NCI-H2107 treated with DMSO at 0.1 percent for 48 hours (cell line): ENCODE data around the gene MS4A2.
"Not testable (repeated sequence)": the region's sequence is repeated elsewhere in the genome, so short reads cannot be mapped to it uniquely, and the experiment has no call there.

Experiments used
- DNase-seq: peaks from one replicate; lab custom pipeline; 2025; ENCODE audit not compliant: unreplicated experiment; lab: John Stamatoyannopoulos, UW

The MS4A2 gene

DNA sequence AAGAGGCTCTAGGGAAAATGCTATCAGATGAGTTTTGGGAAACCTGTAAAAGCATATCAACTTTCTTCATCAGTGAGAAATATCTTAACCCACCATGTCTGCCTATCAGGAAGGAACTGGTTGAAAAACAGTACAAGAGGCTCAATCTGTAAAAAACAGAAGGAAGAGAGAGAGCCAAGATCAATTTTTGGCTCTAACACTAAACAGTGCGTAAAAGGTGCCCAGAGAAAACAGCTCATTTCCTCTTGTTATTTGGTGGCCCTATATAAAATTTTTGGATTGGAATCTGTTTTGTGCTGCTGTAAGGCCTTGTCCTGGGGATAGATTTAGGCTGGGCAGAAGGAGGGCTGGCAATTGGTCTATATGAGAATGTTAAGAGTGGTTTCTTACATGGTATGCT lies 12.1 kb downstream of the MS4A2 start:
- no peak for DNase-seq

DNA sequence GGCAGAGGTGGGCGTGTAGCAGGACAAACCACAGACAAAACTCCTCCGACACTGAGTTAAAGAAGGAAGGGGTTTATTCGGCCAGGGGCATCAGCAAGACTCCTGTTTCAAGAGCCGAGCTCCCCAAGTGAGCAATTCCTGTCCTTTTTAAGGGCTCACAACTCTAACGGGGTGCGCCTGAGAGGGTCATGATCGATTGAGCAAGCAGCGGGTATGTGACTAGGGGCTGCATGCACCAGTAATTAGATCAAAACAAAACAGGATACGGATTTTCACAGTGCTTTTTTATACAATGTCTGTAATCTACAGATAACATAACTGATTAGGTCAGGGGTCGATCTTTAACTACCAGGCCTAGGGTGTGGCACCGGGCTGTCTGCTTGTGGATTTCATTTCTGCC lies 12.9 kb downstream of the MS4A2 start:
- not testable (repeated sequence) for DNase-seq

DNA sequence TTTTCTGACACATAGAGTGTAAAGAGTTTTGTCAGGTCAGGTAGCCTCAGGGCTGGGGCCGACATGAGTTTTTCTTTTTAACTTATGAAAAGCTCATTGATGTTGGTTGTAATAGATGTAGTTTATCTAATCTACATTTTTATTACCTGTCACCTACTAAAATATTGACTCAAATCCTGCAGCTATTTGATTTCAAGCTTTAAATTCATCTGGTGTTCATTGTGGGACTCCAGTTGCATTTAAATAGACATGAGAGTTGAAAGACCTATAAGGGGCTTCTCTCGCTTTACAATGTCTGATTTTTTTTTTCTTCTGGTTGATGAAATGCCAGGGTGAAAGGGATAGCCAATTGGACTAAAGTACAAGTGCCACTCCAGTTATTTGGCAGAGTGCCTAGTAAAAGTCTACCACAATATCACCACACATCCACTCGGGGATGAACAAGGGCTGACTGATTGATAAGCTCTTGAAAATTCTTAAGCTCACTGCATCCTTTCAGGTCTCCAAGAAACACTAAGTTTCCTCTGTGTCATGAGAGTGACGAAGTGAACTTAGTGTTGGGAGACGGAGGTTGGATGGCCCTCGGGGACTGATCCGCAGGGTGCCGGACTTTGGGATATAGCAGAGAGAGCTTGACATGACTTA lies 16.1 kb downstream of the MS4A2 start:
- DNase-seq: not testable (repeated sequence)

DNA sequence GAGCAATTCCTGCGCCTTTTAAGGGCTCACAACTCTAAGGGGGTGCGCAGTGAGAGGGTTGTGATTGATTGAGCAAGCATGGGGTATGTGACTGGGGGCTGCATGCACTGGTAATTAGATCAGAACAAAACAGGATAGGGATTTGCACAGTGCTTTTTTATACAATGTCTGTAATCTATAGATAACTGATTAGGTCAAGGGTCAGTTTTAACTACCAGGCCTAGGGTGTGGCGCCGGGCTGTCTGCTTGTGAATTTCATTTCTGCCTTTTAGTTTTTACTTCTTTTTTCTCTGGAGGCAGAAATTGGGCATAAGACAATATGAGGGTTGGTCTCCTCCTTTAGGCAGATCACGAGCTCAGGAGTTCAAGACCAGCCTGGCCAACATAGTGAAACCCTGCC lies 20.2 kb downstream of the MS4A2 start:
- not testable (repeated sequence) for DNase-seq

DNA sequence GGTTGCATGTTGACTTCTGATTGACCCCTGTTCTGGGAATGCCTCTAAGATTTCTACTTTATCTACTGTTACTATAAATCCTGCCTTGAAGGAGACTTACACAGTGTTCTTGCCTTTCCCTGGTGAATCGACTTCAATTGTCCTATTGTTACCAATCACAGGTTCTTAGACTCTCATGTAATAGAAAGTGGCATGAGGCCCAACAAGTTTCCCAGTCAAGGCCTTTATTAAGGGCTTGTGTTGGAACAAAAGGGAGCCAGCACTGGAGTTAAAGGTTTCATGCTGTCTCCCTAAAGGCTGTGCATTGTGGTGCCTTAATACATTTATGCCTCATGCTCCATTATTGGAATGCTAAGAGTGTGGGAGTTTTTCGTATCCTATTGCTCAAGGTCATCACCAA lies 23.3 kb downstream of the MS4A2 start:
- no peak for DNase-seq

DNA sequence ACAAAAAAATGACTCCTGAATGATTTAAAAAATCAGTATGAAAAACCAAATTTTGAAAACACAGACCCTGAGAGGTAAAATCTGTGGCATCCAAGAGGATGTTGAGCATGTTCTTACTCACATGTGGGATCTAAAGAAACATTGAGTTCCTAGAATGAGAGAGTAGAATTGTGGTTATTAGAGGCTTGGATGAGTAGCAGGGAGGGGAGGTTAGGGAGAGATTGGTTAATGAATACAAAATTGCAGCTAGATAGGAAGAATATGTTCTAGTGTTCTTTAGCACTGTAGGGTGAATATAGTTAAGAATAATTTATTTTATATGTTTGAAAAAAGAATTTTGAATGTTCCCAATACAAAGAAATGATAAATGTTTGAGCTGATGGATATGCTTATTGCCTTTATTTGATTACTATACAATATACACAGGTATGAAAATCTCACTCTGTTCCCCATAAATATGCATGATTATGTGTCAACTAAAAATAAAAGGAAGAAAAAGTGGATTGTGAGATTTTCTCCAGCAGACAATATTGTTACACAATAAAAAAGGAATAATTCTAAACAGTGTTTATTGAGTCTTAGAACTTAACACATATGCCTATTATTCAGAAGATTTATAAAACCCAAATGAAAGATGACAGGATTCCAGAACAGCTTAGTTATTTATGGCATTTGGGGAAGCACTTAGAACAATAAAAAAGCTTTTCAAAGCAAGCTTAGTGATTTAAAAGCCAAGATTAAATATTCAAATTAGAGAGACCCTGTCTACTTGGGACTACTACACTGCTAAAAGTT lies 28.7 kb downstream of the MS4A2 start:
- no peak for DNase-seq

DNA sequence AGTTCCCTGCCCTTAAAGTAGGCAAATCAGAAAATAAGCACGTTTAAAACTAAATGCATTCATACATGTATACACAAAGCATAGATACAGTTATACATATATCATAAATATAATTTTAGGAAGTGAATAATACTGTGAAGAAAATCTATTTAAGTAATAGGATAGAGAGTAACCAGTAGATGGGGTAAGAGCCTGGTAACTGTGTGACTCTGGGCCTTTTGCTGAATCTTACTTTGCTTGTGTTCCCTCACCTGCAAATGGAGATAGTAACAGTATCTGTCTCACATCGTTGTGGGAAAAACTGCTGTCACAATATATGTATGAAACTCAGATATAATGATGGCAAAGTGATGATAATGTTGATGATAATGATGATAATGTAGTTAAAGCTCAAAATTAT lies 29.9 kb downstream of the MS4A2 start:
- DNase-seq: no peak

DNA sequence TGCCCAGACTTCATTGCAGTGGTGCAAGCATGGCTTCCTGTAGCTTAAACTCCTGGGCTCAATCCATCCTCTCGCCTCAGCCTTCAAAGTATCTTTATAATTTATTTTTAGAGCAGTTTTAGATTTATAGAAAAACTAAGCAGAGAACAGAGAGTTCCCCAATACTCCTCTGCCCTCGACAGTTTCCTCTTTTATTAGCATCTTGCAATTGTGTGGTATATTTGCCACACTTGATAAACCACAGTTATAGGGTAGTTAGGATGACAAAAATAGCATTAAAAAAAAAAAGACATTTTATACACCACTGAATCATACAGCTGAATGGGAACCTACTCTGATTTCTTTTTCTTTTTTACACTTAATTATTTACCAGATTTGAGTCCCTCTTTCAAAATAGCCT lies 31.2 kb downstream of the MS4A2 start:
- no peak for DNase-seq

DNA sequence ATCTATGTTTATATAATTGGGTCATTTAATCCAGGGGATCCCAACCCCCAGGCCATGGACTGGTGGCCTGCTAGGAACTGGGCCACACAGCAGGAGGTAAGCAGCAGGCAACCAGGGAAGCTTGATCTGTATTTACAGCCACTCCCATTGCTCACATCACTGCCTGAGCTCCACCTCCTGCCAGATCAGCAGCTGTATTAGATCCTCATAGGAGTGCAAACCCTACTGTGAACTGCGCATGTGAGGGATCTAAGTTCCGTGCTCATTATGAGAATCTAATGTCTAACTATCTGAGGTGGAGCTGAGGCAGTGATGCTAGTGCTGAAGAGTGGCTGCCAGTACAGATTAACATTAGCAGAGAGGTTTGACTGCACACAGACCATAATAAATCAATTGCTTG lies 32.8 kb downstream of the MS4A2 start:
- DNase-seq: no peak

DNA sequence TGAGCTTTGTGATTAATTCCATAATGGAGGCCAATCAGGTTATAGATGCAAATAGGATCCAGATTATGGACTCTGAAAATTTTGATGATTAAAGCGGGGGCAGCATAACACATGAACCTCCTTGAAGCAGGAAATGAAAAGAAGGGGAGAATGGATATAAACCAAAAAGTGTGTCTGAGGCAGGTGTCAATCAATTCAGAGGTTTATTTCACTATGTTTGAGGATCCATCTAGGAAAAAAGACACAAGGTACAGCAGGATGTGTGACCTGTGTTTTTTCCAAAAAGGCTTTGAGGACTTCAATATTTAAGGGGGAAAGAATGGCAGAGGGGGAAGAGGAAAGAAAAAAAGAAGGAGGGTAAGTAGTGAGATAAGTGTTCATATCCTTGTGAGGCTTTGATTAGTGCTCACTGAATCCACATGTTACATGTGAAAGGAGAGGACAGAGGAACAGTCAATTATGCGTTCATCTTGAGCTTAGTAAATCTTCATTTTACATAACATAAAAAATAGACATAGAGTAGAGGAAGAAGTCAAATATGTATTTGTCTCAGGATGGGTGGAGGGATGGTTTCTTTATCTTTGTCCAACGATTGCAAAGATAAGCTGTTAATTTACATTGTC lies 34.1 kb downstream of the MS4A2 start:
- no peak for DNase-seq

DNA sequence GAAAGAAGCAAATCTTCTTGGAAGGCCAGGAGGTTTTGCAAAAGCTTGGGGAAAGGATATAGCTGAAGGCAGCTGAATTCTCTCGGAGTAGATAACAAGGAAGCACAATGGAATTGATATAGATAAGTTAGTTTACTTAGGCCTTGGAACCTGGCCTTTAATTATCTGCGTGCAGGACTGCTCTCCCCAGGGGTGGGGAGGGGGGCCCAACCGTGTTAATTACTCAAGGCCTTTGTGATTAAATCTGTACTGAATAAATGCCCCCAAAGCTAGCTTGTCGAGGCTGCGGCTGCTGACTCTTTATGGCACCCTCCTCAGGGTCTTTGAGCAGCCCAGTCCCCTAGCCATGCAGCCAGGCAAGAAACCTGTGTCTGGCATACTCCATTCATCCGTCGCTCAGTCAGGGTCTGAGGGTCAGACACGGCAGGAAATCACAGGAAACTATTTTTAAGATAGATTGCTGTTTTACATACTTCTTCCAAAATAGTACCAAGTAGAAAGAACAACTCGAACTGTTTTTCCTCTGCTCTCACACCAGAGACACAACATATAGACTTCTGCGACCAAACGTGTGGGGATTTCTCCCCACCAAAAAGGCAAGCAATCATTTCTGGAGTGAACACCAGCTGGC lies 36.5 kb downstream of the MS4A2 start:
- DNase-seq: no peak

DNA sequence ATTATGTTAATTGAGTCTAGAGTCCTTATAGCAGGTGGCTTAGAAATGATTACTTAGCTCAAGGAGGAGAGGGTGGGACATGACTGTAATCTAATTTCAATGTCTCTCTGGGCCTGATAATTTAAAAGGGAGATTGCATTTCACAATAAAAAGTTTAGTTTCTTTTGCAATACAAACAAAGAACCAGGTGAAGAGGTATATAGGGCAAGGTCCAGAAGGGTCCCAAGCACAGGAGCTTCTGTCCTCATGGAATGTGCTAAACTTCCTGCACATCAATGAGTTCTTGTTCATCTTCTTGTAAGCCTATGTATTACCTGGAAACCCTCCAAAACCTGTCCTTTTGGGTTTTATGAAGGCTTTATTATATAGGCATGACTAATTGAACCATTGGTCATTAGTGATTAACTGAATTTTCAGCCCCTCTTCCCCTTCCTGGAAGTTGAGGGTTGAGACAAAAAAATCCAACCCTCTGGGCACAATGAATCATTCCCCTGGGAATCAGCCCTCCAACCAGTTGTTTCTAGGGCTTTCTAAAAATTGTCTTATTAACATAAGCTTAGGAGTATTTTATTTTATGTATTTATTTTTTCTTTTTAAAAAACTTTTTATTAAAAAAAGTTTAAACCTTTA lies 37.6 kb downstream of the MS4A2 start:
- no peak for DNase-seq

DNA sequence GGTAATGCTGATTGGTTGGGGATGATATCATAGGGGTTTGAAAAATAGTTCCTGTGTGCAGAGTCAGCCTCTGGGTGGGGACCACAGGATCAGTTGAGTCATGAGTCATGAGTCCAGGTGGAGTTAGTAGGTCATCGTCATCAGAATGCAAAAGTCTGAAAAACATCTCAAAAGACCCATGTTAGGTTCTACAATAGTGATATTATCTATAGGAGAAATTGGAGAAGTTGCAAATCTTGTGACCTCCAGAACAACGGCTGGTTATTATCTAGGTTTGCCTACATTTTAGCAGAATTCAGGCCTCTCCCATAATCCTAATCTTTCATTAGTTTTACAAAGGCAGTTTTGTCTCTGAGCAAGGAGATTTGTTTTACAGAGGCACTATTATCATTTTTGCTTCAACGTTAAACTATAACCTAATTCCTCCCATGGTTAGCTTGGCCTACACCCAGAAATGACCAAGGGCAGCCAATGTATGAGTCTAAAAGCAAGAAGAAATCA lies 38.9 kb downstream of the MS4A2 start:
- no peak for DNase-seq

DNA sequence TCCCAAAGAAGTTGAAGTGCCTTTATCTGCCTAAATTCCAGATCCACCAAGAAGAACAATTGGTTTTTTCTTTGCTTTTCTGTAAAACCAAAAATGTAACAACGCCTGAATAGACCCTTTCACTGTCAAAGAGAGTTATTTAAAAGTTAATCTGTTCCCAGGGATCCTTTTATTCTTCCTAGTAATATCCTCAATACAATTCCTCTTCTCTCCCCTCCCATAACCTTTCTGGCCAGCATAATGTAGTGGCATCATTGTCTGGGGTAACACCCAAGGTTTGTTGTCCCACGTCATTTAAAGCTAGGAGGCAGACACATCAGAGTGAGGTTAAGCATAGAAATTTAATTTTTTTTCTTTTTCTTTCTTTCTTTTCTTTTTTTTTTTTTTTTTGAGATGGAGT lies 39.9 kb downstream of the MS4A2 start:
- no peak for DNase-seq

DNA sequence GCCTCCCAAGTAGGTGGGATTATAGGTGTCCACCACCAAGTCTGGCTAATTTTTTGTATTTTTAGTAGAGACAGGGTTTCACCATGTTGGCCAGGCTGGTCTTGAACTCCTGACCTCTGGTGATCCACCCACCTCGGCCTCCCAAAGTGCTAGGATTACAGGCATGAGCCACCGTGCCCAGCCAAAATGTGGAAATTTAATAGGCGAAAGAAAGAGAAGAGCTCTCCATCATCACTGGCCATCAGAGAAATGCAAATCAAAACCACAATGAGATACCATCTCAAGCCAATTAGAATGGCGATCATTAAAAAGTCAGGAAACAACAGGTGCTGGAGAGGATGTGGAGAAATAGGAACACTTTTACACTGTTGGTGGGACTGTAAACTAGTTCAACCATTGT lies 40.4 kb downstream of the MS4A2 start:
- DNase-seq: not testable (repeated sequence)

DNA sequence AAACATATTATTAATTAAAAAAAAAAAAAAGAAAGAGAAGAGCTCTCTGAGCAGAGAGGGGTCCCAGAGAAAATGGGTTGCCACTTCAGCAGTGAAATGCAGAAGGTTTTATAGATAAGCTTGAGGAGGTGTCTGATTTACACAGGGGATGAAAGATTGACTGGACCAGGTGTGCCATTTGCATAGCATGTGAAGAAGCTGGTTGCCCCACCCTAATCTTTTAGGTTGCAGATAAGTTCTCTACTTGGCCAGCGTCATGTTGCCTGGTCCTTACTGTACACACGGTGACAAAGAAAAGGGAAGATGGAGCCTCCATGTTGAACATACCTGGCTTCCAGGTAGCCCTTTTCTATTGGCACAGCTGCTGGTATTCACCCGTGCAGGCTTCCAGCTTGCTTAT lies 41.4 kb downstream of the MS4A2 start:
- no peak for DNase-seq

DNA sequence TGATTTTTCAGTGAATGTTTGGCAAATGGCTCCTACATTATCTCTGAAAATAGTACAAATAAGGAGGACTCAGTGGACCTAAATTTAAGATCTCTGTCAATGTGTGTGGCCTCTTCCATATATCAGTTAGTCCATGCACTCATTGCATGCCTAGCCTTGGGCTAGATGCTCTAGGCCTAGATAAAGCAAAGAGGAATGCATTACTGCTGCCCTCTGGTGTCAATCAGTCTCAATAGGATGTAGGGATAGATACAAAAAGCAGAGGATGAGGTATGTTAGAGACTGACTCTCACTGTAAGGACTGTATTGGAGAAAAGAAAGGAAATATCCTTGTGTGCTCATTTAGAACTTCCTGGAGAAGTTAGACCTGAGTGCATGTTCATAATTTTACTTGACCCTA lies 42.0 kb downstream of the MS4A2 start:
- DNase-seq: no peak

DNA sequence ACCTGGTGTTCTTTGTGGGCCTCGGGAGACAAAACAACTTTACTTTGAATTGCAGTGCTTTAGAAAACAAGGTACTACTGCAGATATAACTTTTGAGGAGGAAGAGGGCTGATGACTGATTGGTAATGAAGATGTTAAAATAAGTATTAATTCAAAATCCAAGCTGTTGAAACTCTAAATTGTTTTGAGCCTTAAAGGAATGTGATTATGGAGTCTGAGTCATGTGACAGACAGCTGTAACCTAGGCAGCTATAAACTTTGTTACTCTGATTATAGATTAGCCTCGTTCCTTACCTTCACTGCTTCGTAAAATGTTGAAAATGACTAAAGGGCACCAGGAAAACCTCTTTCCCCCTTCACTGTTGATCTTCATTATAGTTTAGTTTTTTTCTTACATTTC lies 43.4 kb downstream of the MS4A2 start:
- no peak for DNase-seq

DNA sequence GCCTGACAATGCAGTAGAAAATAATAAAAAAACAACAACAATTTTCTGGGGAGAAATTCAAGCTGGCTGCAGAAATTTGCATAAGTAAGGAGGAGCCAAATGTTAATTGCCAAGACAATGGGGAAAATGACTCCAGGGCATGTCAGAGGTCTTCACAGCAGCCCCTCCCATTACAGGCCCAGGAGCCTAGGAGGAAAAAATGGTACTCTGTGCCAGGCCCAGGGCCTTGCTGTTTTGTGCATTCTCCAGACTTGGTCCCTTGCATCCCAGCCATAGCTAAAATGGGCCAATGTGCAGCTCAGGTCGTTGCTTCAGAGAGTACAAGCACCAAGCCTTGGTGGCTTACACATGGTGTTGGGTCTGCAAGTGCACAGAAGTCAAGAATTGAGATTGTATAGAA lies 45.5 kb downstream of the MS4A2 start:
- DNase-seq: no peak

DNA sequence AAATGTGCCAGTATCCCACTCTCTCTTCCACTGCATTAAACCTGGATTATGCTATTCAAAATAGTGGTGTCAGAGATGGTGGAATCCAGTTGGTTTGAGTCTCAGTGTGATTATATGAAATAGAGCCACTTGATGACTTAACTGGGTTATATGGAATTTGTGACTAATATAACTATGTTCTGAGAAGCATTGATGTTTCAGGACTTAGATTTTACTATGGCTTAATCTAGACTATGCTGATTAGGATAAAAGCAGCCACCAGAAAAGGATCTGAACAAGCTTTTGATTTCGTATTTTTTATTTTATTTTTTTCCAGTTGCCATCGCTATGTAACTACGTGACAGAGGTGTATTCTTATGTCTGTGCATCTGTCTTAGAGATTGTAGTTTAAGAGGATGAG lies 55.3 kb downstream of the MS4A2 start:
- DNase-seq: no peak

DNA sequence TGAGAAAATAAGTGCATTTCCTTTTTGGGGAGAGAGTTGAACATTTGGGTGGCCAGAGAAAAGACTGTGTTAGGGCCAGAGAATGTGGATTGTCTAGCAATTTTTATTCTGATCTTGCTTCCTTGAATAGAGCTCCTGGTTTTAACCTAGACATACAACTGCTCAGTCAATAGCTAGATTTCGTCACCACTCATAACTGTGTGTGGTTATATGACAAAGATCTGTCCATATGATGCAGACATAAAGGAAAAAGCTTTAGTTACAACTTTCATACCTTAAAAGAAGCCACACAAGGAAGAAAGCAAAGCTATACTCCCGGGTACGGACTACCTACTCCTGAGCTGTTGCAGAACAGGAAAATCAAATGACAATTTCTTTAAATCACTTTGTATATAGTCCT lies 57.2 kb downstream of the MS4A2 start:
- no peak for DNase-seq
